Activated CD4-positive, alpha-beta T cell treated with anti-CD3 and anti-CD28 coated beads for 36 hours (primary cell): ENCODE data around the gene ANAPC5. TPM values are rescaled to one million over a fixed set of nuclear protein-coding genes. Genes with fewer than 3 reads are reported as not detected.
"Not testable (repeated sequence)": the region's sequence is repeated elsewhere in the genome, so short reads cannot be mapped to it uniquely, and the experiment has no call there.

Source experiments
- ATAC-seq: fragments of 200-7000 bp; cut with Tn5 transposase; one replicate; pipeline ENCODE4 v1.10.0; 2021; ENCODE audit warnings: mild to moderate bottlenecking, moderate library complexity
- CTCF ChIA-PET: fragments of 350-600 bp; sonication (Branson Sonifier 250); formaldehyde crosslinking; loops from one replicate; lab custom pipeline; 2021; ENCODE audit warnings: antibody characterized with exemption; lab: Charles Lee
- POLR2A ChIA-PET: fragments of 350-600 bp; sonication (Branson Sonifier 250); formaldehyde crosslinking; loops from one replicate; lab custom pipeline; 2021; ENCODE audit warnings: antibody characterized with exemption, inconsistent platforms; lab: Charles Lee
- DNase-seq: peaks from one replicate; pipeline ENCODE4 v3.0.0-alpha.2; 2020
- H3K27ac Mint-ChIP-seq: one replicate; pipeline ENCODE4 v1.8.0; 2021; ENCODE audit warnings: mixed read lengths
- H3K27me3 Mint-ChIP-seq: one replicate; pipeline ENCODE4 v1.8.0; 2021; ENCODE audit warnings: mixed read lengths
- H3K36me3 Mint-ChIP-seq: one replicate; pipeline ENCODE4 v1.8.0; 2021; ENCODE audit warnings: low read depth, mixed read lengths
- H3K4me1 Mint-ChIP-seq: one replicate; pipeline ENCODE4 v1.8.0; 2021; ENCODE audit warnings: mixed read lengths
- H3K4me3 Mint-ChIP-seq: one replicate; pipeline ENCODE4 v1.8.0; 2021; ENCODE audit warnings: mild to moderate bottlenecking, moderate library complexity, mixed read lengths
- H3K9me3 Mint-ChIP-seq: one replicate; pipeline ENCODE4 v1.8.0; 2021; ENCODE audit warnings: low read depth, mixed read lengths
- intact Hi-C, 2 experiments: fragments of 100-400 bp; cut with DNase I in 1 of 2; cut with micrococcal nuclease in 1 of 2; formaldehyde crosslinking; loops; one replicate each; pipeline versions ENCODE4 v1.14.2 to v1.15.1; 2022 to 2024; cut with DNase I, micrococcal nuclease
- total RNA-seq, 2 experiments: library from RNA; stranded (reverse); gene quantifications; one replicate each; pipeline ENCODE4 v1.2.3, GENCODE V29; 2021

ANAPC5 gene
- total RNA-seq, 2 experiments from 2014 or later: 113 to 118 TPM

DNA sequence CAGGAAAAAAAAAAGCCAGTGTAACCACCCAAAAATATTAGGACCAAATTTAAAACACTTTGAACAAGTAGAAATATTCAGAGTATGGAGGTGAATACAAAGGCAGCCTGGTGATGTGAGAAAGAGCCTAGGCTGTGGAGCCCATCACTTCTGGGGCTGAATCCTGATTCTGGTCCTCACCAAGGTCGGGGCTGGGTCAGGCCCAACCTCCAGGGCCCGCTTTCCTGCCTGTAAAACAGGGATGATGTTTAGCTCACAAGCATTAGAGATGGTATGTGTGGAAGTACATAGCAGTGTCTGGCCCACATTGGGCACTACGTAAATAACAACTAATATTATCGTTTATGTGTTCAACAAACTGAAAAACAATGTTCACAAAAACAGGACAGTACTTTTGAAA lies 47.9 kb downstream of the ANAPC5 start:
- ATAC-seq (no peak), DNase-seq (no peak)
- no peaks in the 10 kb centered on the region for H3K27me3 Mint-ChIP-seq
- H3K27ac Mint-ChIP-seq: no peak overlapping the region
- H3K4me1 Mint-ChIP-seq: no peaks in the 10 kb centered on the region
- peaks cover 10% of the 10 kb centered on the region for H3K36me3 Mint-ChIP-seq
- intact Hi-C loops: no loop called here
- CTCF ChIA-PET: interaction anchor here (1.2 kb wide), 1 partner anchor 138 kb away, joined by 3 read pairs; no protein-coding TSS in a partner anchor
- no peak overlapping the region for H3K4me3 Mint-ChIP-seq
- POLR2A ChIA-PET: no interaction called here
- no peaks in the 10 kb centered on the region for H3K9me3 Mint-ChIP-seq

DNA sequence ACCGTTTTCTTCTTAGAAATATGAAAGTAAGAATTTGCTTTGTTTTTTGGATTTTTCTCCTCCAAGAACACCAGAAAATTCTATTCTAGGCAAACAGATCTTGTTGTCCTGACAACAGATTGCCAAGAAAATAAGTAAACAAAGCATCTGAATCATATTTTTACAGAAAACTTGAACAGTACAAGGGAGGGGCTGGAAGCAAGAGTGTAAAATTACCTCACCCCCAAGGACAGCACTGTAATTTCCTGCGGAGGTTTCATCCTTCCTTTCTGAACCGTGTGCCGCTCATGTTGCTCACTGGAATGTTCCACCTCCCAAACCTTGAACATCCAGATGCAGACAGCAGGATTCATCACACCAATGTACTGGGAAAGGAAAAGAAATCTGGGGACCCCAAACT lies 50.3 kb downstream of the ANAPC5 start:
- intact Hi-C loops: no loop called here
- H3K4me3 Mint-ChIP-seq: no peak overlapping the region
- no peak overlapping the region for H3K27ac Mint-ChIP-seq
- POLR2A ChIA-PET: no interaction called here
- H3K4me1 Mint-ChIP-seq: peaks cover 7% of the 10 kb centered on the region
- no peaks in the 10 kb centered on the region for H3K27me3 Mint-ChIP-seq
- ATAC-seq (no peak), DNase-seq (no peak)
- no peaks in the 10 kb centered on the region for H3K9me3 Mint-ChIP-seq
- no peaks in the 10 kb centered on the region for H3K36me3 Mint-ChIP-seq
- CTCF ChIA-PET: no interaction called here

DNA sequence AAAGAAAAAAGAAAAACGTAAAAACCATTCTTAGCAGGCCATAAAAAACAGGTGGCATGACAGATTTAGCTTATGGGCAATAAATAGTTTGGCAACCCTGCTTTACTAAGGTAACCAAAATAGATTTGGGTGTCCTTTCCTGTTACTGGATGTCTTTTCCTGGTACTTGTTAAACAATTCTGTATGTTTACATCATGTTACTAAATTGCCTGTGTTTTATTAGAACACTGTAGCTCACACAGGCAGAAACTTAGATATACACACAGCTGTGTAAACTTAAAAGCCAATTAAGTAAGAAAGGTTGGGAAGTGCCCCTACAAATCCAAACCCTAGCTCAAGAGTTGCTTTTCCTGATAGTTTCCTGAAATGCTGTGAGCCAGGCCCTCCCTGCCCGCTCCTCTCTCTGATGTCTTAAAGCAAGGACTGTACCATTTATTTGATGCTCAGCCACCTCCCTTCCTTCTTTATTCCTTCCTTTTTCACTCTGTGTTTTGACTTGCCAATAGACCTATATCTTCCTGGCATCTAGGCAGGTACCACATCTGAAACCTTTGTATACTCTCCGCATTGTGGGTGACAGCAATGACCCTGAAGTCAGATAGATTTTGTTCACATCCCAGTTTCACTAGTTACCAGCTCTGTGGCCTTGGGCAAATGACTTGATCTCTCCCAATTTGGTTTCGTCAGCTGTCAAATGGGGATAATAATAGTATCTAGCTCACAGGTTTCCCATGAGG lies 52.0 kb downstream of the ANAPC5 start:
- Mint-ChIP-seq H3K27me3 (no peaks in the 10 kb centered on the region), H3K36me3 (no peaks in the 10 kb centered on the region), H3K9me3 (no peaks in the 10 kb centered on the region), H3K4me3 (no peak overlapping the region), H3K27ac (no peak overlapping the region), H3K4me1 (peaks cover 9% of the 10 kb centered on the region)
- DNase-seq (no peak), ATAC-seq (no peak)
- ChIA-PET CTCF (interaction anchor here (0.5 to 1.0 kb wide), 4 partner anchors 14 to 236 kb away, joined by 3 to 6 read pairs (median 3); partner anchors contain the start of gene ANAPC5), POLR2A (no interaction called here)
- intact Hi-C loops: no loop called here

DNA sequence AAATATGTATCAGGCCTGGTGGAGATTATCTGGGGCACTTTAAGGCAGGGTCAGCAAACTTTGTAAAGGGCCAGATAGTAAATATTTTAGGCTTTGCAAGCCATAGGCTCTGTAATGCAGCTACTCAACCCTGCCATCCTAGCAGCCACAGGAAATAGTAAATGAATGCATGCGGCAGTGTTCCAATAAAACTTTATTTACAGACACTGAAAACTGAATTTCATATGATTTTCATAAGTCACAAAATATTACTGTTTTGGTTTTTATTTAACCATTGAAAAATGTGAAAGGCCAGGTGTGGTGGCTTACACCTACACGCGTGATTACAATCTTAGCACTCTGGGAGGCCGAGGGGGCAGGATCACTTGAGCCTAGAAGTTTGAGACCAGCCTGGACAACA lies 52.5 kb downstream of the ANAPC5 start:
- DNase-seq (no peak), ATAC-seq (no peak)
- POLR2A ChIA-PET: no interaction called here
- Mint-ChIP-seq H3K4me1 (peaks cover 12% of the 10 kb centered on the region), H3K4me3 (no peak overlapping the region), H3K9me3 (no peaks in the 10 kb centered on the region), H3K36me3 (no peaks in the 10 kb centered on the region), H3K27ac (no peak overlapping the region), H3K27me3 (no peaks in the 10 kb centered on the region)
- intact Hi-C loops: loop anchor here (5.0 kb wide), 2 partner anchors 53 to 503 kb away; partner anchors contain the start of genes ANAPC5 (in 1 of the 2) and SETD1B (in 1 of the 2)
- CTCF ChIA-PET: interaction anchor here (0.5 to 1.0 kb wide), 4 partner anchors 14 to 237 kb away, joined by 3 to 6 read pairs (median 3); partner anchors contain the start of gene ANAPC5

DNA sequence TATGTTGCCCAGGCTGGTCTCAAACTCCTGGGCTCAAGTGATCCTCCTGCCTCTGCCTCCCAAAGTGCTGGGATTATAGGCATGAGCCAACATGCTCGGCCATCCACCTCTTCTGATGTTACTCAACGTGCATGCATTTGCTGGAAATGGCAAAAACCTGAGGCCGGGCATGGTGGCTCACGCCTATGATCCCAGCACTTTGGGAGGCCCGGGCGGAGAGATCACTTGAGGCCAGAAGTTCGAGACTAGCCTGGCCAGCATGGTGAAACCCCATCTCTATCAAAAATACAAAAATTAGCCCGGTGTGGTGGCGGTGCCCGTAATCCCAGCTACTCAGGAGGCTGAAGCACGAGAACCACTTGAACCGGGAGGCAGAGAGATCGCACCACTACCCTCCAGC lies 53.8 kb downstream of the ANAPC5 start:
- H3K27ac Mint-ChIP-seq, ATAC-seq, H3K4me3 Mint-ChIP-seq, POLR2A ChIA-PET, H3K27me3 Mint-ChIP-seq, H3K9me3 Mint-ChIP-seq, H3K36me3 Mint-ChIP-seq, DNase-seq: not testable (repeated sequence)
- CTCF ChIA-PET: interaction anchor here (1.1 kb wide), 1 partner anchor 165 kb away, joined by 4 read pairs; no protein-coding TSS in a partner anchor
- H3K4me1 Mint-ChIP-seq: peaks cover 18% of the 10 kb centered on the region
- intact Hi-C loops: loop anchor here (5.0 kb wide), 2 partner anchors 54 to 504 kb away; partner anchors contain the start of genes ANAPC5 (in 1 of the 2) and SETD1B (in 1 of the 2)

DNA sequence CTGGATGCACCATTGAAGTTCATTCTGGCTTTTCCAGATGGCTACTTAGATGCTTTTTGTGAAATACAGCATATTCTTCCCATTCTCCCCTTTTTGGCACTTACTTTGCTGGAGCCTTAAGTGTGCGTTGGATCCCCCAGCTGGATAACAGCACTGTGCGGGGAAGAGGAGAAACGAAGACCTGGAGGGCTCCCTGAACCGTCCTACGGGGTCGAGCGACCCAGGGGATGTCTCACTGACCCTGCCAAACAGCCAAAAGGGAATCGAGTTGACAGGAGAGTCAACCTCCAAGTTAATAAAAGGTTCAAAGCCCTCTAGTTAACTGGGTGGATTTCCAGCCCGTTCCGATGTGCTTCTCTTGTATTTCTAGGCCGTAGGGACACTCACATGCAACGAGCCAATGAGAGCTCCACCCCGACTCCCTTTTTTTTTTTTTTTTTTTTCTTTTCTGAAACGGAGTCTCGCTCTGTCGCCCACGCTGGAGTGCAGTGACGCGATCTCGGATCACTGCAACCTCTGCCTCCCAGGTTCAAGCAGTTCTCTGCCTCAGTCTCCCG lies 54.7 kb downstream of the ANAPC5 start:
- Mint-ChIP-seq H3K9me3 (no peaks in the 10 kb centered on the region), H3K36me3 (peaks cover 4% of the 10 kb centered on the region), H3K4me1 (peaks cover 20% of the 10 kb centered on the region), H3K27ac (peak overlapping the region; percentile 80), H3K4me3 (peak overlapping the region; percentile 79), H3K27me3 (no peaks in the 10 kb centered on the region)
- DNase-seq (peak; percentile 86), ATAC-seq (peak; percentile 16)
- POLR2A ChIA-PET: interaction anchor here (1.0 kb wide), 1 partner anchor 103 kb away, joined by 5 read pairs; no protein-coding TSS in a partner anchor
- CTCF ChIA-PET: interaction anchor here (0.7 to 1.1 kb wide), 3 partner anchors 50 to 183 kb away, joined by 3 to 5 read pairs (median 4); no protein-coding TSS in a partner anchor
- intact Hi-C loops: loop anchor here (1.0 to 5.0 kb wide), 7 partner anchors 55 to 611 kb away; partner anchors contain the start of genes ANAPC5 (in 1 of the 2), C12orf43 (in 1 of the 2), KDM2B (in 1 of the 2) and MLEC (in 1 of the 2)

DNA sequence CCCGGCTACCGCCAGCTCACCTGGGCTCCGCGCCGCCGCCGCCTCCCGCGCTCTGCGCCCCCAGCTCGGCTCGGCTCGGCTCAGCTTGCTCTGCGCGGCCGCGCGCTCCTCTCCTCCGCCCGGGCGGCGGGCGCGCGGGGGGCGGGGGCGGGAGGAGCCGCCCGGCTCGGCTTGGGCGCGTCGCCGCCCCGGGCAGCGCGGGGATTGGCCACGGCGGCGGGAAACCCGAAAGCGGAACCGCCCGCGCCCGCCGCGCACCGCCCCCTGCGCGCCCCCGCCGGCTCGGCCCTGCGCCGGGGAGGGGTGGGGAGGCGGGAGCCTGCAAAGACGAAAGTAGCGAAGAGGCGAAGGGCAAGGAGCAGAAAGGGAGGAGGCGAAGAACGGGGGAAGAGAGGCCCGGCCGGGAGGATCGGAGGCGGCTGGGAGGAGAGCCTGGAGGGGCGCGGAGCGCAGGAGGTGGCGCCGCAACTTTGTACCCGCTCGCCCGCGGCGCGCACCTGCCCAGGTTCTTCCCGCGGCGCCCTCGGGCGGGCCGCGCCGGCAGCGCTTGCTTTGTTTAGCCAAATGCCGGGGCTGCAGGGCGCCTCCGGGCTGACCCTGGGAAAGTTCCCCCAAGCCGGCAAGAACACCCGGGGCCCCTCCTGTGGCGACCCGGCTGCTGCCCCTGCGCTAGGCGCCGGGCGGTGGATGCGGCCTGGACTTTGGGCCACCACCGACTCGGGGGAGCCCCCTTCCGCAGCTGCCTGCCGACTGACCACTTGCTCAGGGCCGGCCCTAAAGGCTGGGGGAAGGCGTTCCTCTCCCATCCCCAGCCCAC lies 55.4 kb downstream of the ANAPC5 start, which contains the start of gene CAMKK2:
TSS of gene CAMKK2 (minus strand) at position 92 of the 817 bp plus-strand sequence. CDS start 22,183 bp downstream, outside the sequence.
- peaks cover 9% of the 10 kb centered on the region for H3K36me3 Mint-ChIP-seq
- no peaks in the 10 kb centered on the region for H3K9me3 Mint-ChIP-seq
- ATAC-seq (peak; percentile 86), DNase-seq (peak; percentile 92)
- POLR2A ChIA-PET: interaction anchor here (1.0 kb wide), 1 partner anchor 104 kb away, joined by 5 read pairs; no protein-coding TSS in a partner anchor
- CTCF ChIA-PET: interaction anchor here (0.9 to 1.1 kb wide), 2 partner anchors 50 to 167 kb away, joined by 4 to 5 read pairs; no protein-coding TSS in a partner anchor
- peak within 1 kb of the TSS; percentile 88 for H3K4me3 Mint-ChIP-seq
- intact Hi-C loops: loop anchor here (1.0 to 5.0 kb wide), 17 partner anchors 37 to 781 kb away; partner anchors contain the start of genes ANAPC5 (in 2 of the 2), ACADS (in 1 of the 2), C12orf43 (in 1 of the 2) and KDM2B (in 1 of the 2)
- no peaks in the 10 kb centered on the region for H3K27me3 Mint-ChIP-seq
- H3K27ac Mint-ChIP-seq: peak within 1 kb of the TSS; percentile 80
- H3K4me1 Mint-ChIP-seq: peaks cover 20% of the 10 kb centered on the region

DNA sequence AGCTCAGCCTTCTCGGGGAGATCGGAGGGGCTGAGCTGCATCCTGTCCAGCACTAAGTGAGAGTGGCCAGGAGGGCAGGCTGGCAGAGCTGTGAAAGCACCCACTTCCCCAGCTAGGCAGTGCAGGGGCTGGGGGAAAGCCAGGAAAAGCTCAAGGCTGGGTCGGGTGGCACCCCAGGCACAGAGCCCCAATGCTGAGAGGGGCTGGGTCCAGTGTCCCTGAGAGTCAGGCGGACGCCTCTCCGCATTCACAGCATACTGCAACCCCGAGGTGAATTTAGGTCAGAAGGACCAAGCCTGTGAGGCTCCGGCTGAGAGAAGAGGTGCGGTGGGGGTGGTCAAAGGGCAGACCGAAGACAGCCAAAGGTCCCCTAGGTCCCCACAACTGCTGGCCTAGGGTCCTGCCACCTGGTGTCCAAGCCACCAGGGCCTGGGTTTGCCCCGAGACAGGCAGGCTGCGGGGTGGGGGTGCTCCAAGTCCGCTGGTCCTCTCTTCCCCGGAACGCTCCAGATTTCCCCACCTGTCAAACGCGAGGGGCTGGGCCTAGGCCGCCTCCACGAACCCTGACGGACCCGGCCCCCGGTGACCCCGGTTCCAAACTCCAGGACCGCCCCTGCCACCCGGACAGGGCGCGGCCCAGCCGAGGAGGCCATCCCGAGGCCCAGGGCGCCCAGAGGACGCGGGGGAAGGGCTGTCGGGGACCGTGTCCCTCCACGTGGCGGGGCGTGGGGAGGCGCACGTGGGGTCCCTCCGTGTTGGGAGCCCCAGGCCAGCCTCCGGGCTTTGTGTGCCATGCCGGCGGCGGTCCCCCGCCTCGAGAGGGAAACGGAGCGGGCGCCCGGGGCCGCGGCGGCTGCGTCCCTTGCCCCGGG lies 56.2 kb downstream of the ANAPC5 start:
- intact Hi-C loops: loop anchor here (1.0 to 5.0 kb wide), 16 partner anchors 38 to 782 kb away; partner anchors contain the start of genes ANAPC5 (in 2 of the 2), ACADS (in 1 of the 2), C12orf43 (in 1 of the 2) and KDM2B (in 1 of the 2)
- peak overlapping the region; percentile 61 for H3K27ac Mint-ChIP-seq
- peaks cover 16% of the 10 kb centered on the region for H3K36me3 Mint-ChIP-seq
- peaks cover 23% of the 10 kb centered on the region for H3K4me1 Mint-ChIP-seq
- DNase-seq (peak; percentile 41), ATAC-seq (peak; percentile 14)
- H3K27me3 Mint-ChIP-seq: no peaks in the 10 kb centered on the region
- ChIA-PET POLR2A (interaction anchor here (0.6 kb wide), 1 partner anchor 59 kb away, joined by 3 read pairs; no protein-coding TSS in a partner anchor), CTCF (interaction anchor here (0.7 to 1.1 kb wide), 4 partner anchors 11 to 858 kb away, joined by 3 to 4 read pairs (median 4); no protein-coding TSS in a partner anchor)
- no peaks in the 10 kb centered on the region for H3K9me3 Mint-ChIP-seq
- H3K4me3 Mint-ChIP-seq: peak overlapping the region; percentile 88

DNA sequence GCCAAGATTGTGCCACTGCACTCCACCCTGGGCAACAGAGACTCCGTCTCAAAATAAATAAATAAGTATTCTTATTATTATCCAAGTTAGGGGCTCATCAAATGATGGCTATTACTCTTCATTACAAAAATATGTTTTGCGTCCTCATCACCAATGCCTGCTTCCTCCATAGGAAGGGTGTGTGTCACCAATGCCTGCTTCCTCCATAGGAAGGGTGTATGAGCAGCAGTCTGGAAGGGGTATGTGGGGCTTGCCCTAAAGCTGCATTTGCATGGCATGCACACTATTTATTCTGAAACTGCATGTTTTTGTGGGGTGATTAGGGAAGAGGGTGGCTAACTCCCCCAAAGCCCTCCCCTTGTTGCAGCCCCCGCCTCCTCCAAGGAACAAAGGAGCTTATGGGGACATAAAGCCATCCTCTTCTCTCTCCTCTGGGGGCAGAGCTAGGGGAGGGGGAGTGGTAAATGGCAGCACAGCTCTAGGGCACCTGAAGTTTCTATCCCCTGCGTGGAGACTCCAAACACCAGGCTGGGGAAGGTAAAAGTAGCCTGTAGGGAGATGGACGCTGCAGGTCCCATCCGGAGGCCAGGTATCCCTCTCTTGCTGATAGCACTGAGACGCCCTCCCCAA lies 57.0 kb downstream of the ANAPC5 start:
- Mint-ChIP-seq H3K27me3 (no peaks in the 10 kb centered on the region), H3K36me3 (peaks cover 17% of the 10 kb centered on the region), H3K9me3 (no peaks in the 10 kb centered on the region), H3K4me3 (peak overlapping the region; percentile 88), H3K4me1 (peaks cover 23% of the 10 kb centered on the region), H3K27ac (peak overlapping the region; percentile 61)
- ATAC-seq: no peak
- intact Hi-C loops: loop anchor here (5.0 kb wide), 2 partner anchors 57 to 507 kb away; partner anchors contain the start of genes ANAPC5 (in 1 of the 2) and SETD1B (in 1 of the 2)
- no peak for DNase-seq
- POLR2A ChIA-PET: interaction anchor here (0.5 to 0.6 kb wide), 2 partner anchors 59 to 597 kb away, joined by 3 to 6 read pairs; no protein-coding TSS in a partner anchor
- CTCF ChIA-PET: interaction anchor here (0.6 to 1.1 kb wide), 5 partner anchors 10 to 857 kb away, joined by 3 to 4 read pairs (median 3); no protein-coding TSS in a partner anchor
